HG03039 (cell line): ENCODE data around the gene SEC16A.

Experiments used
- ATAC-seq: cut with Tn5 transposase; IDR thresholded peaks from one replicate; pipeline ENCODE4 v1.9.1; 2021; ENCODE audit warnings: mild to moderate bottlenecking, moderate library complexity; ENCODE audit not compliant: unreplicated experiment

Gene SEC16A

DNA sequence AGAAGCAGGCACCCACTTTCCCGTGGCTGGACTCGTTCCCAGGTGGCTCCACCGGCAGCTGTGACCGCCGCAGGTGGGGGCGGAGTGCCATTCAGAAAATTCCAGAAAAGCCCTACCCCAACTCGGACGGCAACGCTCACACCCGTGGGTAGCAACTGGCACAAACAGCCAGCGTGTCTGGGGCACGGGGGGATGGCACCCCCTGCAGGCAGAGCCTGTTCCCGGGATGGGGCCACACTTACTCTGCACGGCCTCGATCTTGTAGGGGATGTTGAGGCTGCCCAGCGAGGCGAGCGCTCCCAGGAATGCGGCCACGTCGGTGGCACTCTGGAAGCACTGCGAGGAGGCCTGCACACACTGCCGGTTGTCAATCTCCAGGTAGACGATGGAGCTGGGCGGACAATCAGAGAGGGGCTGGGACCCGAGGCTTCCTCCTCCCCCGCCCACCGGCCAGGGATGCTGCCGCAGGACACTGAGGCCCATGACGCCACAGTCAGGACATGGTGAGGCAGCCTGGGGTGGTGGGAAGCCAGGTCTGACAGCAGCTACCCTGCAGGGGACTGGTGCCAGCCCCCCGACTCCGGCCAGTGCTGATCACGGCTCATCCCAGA, 20.2 kb upstream of the SEC16A start:
- ATAC-seq = no peak

DNA sequence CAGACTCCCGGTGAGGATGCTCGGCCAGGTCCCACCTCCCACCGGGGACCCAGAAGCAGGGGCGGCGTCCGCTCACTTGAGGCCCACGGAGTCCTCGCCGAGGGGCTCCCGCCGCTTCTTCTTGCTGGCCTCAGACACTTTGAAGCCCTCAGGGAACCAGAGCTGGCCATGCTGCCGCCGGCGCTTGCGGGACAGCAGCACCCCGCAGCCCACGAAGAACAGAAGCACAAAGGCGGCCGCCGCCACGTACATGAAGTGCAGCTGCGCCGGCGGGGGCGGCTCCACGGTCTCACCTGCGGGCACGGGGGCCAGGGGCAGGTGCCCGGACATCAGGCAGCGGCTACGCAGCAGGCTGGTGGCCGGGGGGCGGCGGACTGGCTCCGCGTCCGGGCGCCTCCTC, 19.4 kb upstream of the SEC16A start:
- no peak for ATAC-seq

DNA sequence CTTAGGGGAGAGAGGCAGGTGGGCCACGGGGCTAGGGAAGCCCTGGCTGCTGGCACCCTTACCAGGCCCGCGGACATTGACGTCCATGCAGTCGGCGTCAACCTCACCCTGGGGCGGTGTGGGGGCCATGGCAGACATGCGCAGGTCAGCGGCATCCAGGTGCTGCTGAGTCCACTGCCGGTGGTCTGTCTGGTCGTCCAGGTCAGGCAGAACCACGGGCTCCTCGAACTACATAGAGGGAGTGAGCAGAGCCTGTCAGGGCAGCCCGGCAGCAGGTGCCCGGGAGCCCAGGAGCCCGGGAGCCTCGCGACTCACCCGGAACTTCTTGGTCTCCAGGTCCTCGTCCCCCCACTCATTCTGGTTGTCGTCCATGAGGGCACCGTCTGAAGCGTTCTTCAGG, 18.8 kb upstream of the SEC16A start:
- no peak for ATAC-seq

DNA sequence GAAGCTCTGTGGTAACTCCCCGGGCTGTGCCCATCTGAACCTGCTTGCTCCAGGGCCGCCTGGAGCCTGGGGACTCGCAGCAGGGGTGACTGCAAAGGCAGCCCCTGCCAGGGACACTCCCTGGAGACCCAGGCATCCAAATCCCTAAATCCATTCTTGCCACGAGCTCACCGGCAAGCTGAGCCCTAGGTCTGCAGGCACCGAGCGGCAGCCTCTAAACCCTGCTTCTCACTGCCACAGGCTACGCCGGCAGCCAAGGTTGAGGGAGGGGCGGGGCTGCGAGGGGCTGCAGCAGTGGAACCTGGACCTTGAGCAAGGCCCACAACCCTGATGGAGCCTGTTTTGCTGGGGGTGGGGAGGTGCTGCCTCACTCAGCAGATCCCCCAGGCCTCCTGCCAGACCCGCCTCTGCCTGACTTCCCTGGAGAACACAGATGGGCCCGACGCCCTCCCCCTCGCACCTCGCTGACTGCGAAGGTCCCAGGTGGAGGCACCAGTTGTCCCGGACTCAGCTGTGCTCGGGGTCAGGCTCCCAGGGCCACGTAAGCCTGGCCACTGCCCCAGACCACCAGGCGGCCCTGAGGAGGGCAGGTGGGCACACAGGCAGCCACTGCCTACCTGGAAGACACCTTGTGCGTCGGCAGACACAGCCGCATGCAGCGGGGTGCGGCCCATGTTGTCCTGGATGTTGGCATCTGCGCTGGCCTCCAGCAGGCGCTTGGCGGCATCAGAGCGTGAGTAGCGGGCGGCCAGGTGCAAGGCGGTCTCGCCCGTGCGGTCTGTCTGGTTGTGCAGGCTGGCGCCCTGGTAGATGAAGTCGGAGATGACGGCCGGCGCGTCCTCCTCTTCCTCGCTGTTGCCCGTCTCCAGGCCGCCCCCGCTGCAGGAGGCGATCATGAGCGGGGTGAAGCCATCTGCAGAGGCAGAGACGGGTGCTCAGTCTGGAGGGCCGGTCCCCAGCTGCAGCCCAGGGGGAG, 17.4 kb upstream of the SEC16A start:
- ATAC-seq = no peak

DNA sequence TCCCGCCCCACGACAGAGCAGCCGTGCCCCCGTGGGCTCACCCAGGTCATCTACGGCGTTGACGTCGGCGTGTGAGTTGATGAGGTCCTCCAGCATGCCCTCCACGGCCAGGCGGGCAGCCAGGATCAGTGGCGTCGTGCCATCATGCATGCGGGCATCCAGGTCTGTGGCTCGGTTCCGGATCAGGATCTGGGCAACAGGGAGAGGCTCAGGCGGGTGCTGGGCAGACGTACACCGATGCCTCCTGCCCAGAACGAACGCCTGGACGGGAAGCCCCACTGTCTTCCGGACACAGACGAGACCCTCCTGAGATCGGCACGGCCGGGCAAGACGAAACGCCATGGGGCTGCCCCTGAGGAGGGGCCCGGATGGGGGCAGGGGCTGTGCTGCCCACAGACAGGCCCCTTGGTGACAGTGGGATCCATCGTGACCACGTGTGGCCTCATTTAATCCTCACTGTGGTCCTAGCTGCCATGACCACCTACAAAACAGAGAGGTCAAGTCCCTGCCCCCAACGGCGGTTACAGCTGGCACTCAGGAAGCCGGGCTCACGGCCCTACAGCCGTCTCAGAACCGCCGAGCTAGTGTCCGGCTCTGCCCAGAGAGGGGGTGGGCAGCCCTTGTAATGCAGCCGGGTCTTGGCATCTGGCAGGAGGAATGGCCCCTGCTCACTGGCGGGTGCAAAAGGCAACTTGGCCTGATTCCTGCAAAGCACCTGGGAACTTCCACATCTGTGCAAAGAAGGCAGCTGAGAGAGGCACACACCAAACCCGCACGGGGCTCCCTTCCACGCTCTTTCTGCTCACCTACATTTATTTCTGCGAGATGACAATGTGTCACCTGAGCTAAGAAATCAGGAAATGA, 16.5 kb upstream of the SEC16A start:
- ATAC-seq = no peak

DNA sequence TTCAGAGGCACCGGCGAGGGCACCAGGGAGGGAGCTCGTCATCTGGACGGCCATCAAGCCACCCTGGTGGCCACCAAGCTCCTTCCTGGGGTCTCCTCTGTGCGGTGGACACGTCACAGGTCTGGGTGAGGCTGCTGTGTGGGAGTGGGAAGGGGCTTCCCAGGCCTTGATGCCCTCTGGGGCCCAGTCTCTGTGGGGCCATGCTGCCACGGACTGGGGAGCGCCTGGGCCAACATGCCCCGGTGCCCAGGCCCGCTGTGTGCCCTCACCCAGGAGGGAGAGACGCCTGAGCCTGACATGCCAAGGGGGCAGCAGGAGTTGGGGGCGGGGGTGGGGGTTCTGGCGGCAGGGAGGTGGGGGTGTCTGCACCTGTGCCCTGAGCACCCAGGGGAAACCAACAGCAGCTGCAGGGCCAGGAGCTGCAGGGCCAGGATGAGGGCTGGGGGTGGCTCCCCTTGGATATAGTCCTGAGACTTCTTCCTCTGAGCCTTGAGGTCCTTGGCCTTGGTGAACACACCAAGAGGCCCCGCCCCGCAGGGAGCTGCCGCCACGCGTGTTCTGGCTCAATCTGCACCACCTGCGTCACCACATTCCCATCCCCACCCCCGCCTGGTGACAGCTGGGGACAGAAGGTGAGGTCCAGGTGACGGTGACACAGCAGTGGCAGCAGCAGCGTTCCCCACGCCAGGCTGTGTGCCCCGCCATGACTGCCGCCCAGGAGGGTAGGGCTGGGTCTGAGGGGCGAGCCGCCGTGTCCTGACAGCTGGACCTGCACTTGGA, 15.3 kb upstream of the SEC16A start:
- ATAC-seq = no peak

DNA sequence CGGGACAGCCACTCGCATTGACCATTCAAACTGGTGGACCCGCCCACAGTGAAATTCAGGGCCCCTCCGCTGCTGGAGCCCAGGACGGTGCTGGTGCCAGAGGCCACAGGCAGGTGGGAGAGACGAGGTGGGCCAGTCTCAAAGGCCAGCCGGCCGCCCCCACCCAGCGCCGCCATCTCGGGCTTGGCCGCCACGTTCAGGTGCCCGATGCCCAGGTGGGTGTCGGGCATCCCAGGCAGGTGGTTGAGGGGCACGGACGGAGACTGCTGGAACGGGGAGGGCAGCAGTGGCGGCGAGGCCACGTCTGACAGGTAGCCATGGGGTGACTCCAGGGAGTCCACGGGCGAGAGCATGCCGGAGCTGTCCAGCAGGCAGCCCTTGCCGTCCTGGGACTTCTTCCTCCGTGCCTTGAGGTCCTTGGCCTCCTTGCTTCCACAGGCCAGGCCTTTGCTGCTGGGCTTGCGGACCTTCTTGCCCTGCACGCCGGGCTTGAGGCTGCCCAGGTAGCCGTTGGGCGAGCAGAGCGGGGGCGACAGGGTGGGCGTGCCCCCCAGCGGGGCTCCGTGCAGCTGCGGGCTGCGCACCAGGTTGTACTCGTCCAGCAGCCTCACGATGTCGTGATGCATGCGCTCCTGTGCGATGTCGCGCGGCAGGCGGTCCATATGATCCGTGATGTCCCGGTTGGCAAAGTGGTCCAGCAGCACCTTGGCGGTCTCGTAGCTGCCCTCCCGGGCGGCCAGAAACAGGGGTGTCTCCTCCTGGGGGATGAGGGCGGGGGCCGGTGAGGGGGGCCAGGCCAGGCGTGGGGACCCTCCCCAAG, 14.2 kb upstream of the SEC16A start:
- no peak for ATAC-seq

DNA sequence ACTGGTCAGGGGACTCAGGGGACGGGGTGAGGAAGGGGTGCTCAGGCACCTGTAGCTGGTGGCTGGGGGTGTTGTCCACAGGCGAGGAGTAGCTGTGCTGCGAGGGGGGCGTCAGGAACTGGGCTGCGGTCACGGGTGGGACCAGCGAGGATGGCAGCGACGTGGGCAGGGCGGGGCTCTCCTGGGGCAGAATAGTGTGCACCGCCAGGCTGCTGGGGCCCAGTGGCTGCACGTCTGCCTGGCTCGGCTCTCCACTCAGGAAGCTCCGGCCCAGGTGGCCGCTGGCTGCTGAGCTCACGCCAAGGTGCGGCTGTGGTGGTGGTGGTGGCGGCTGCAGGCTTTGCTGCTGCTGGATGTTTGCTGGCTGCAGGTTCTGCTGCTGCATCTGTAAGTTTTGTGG, 13.3 kb upstream of the SEC16A start:
- no peak for ATAC-seq

DNA sequence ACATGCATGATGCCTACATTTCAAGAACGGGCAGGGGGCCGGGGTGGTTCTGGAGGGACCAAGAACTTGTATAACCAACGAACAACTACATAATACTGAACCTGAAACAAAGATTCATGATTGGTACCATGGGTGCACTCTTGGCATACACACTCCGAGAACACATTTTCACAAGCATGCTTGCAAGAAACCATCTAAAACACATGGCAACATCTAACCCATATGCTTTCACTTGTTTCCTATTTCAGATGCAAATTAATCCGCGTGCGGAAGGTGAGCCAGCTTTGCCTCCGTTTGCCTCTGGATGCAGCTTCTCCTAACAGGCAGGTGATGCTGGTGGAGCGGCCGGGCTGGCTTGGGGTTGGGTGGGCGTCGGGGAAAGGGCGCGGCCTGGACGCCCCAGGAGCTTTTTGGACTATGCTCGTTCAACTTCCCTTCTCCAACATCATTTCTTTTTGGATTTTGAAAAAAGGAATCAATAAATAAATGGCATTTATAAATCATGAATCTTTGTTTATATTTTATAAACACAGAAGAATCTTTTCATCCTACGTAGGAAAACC, 12.5 kb upstream of the SEC16A start:
- no peak for ATAC-seq

DNA sequence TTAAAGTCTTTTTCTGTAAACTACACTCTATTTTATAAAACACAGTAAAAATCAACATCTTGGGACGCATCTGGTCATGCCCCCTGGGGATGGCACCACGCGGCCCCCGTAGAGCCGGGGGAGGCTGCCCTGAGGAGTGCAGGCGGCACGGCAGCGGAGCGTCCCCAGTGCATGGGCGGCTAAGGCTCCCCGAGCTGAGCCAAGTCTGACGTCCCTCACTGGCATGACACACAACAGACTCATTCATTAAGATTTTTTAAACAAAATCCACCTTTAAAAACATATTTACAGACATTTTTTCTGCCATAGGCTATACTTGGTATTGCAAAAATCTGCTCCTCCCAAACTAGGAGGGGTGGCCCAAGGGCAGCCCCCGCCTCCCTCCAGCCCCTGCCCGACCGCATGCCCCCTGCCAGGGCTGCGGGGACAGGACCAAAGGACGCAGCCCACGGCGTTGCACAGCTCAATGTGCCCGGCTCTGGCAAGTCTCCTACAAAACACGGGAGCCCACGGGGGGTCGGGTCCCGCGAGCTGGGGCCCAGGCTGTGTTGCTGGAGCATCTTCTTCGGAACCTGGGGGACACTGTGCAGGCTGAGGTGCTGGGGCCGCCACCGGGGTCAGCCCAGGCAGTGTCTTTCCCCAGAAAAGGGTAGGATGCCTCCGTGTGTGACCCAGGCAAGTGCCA, 11.8 kb upstream of the SEC16A start:
- ATAC-seq = no peak

DNA sequence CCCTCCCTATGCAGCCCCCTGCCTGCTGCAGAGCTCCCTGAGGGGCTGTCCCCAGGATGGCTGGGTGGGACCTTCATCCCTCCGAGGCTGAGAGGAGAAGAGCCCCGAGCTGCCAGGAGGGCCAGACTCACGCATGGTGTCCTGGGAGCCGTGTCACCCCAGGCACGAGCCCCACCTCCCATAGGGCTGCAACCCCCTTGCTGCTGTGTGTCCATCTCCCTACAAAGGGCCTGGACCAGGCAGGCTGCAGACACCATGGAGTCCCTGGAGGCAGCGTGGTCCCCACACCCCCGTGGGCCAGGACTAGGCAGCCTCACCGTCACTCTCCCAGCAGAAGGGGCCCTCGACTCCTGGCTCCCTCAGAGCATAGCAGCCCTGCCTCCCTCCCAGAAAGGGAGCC, 11.2 kb upstream of the SEC16A start:
- ATAC-seq = no peak

DNA sequence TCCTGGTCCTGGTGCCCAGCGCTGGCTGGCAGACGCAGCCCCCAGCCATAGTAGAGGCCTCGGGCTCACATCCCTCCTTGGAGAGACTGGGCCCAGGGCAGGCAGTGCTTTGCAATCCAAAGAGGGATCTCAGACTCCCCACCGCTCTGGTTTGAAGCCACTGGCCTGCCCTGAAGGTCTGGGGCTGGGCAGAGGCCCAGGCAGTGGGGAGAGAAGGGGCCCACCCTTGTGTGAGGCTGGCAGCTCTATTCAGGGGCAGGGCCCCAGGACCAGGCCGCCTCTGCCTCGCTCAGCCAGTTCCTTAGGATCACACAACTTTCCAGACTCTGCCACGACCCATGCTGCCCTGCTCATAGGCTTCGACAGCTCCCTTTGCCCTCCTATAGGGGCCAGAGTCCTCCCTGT, 10.7 kb upstream of the SEC16A start:
- no peak for ATAC-seq

DNA sequence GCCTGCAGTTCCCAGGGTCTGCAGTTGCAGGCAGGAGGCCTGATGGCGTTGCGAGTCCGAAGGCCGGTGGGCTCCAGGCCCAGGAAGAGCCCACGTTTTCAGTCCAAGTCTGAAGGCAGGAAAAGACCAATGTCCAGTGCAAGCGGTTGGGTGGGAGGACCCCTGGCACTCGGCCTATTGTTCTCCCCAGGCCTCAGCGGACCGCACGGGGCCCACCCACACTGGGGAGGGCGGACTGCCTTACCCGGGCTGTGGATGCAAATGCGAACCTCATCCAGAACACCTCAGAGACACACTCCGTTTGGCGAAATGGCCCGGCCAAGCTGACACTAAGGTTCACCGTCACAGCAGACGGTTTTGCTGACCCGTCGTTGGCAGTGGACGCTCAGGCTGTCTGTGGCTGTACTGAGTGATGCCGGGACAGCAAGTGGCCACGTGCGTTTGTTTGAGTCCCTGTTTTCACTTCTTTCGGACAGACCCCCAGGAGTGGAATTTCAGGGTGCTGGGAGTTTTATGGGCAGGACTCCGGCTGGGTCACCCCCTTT, 10.2 kb upstream of the SEC16A start:
- ATAC-seq = no peak

DNA sequence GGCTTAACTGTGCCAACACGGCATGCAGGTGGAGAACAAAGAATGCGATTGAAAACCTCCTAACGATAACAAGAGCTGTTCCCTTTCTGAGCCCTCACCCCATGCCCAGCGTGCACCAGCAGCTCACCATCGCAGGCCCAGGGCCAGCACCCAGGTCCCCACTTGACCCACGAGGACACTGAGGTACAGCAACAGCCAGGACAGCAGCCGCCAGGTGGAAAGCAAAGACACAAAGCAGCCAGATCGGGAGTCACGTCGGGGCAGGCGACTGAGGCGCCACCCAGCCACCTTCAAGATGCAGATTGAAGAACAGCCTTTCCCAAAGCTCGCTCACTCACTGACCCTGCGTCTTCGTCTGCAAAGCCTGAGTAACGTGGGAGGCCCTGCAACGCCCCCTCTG, 6.9 kb upstream of the SEC16A start:
- no peak for ATAC-seq

DNA sequence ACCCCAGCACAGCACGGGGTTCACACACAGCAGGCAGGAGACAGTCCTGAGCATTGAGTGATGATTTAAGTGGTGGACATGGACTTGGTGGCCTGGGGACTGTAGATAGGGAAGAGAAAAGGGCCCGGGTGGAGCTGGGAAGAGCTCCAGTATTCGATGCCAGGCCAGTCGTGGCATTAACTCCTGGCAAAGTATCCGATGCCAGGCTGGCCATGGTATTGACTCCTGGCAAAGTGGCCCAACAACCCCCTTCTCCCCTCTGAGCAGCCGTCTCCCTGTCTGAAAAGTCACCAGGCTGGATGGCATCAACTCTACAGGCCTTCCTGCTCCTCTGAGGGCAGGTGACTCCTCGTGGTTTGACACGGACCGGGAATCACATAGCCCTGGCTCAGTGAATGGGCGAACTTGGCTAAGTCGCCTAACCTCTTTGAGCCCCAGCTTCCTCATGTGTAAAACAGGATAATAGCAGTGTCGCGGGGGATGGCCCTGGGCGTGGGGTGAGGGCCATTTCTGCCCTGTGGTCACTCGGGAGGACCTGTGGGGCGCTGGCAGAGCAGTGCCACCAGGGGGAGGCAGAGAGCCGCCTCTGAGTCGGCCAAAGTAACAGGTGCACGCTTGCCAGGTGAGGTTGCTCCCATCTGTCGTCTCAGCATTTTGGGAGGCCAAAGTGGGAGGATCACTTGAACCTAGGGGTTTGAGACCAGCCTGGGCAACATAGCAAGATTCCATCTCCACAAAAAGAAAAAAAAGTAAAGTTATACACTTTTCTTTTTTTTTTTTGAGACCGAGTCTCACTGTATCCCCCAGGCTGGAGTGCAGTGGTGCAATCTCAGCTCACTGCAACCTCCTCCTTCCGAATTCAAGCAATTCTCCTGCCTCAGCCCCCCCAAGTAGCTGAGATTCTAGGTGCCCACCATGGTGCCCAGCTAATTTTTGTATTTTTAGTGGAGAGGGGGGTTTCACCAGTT, 5.7 kb upstream of the SEC16A start:
- no peak for ATAC-seq

DNA sequence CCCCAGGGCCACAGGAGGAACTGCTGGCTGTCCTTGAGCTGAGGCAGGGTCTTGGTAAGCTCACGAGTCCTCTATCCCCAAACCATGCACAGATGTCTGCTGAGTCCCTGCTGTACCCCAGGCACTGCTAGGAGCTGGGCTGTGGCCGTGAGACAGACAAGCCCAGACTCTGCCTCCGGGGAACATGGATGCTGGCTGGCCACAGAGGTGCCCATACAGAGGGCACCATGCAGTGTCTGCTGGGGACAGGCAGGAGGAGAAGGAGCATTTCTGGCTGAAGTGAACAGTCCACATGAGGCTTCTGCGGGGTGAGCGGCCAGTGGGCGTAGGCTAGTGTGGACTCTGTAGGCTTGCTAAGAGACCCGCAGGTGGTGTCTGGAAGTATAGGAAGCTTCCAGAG, 4.8 kb upstream of the SEC16A start:
- ATAC-seq = no peak

DNA sequence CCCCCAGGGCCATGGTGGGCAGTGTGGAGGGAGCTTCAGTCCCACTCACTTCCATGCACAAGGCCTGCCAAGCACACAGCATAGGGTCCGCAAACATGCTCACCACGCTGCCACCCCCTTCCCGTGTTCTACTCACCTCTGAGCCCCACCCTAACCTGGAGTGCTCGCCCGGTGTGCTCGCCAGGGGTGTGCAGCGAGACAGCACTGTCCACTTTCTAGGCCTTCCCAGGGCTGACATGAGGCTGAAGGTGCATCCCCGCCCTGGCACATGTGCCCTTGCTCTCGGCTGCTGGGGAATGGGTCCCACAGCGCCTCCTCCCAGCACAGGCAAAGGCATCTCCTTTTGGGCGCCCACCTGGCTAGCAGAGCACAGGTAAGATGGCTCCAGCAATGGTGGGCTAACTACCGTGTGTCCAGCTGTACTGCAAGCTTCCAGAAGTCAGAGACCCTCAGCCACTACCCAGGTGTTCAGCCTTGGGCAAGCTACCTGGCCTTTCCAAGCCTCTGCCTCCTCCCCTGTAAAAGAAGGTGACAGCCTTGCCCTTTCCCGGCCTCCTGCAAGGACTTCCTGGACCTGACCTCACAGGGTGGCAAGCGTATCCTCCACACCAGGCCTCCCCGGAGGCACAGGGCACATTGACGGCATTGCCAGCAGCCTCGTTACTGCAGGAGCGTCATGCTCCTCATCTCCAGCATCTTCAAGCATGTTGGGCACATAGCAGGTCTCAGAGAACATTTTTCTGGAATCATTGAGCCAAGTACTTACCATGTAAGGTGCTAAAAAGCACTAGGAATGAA, 4.2 kb upstream of the SEC16A start:
- ATAC-seq = no peak
